CD4-positive, alpha-beta memory T cell (primary cell): Measurements from ENCODE around the gene ANAPC7. TPM values are rescaled to one million over a fixed set of nuclear protein-coding genes. Genes with fewer than 3 reads are reported as not detected.
"Not testable (repeated sequence)": the region's sequence is repeated elsewhere in the genome, so short reads cannot be mapped to it uniquely, and the experiment has no call there.

ENCODE experiments used
- CTCF ChIA-PET: fragments of 350-600 bp; sonication (Branson Sonifier 250); formaldehyde crosslinking; loops from one replicate; lab custom pipeline; 2021; ENCODE audit warnings: inconsistent platforms; ENCODE audit not compliant: partially characterized antibody; lab: Charles Lee
- POLR2A ChIA-PET: fragments of 350-600 bp; sonication (Branson Sonifier 250); formaldehyde crosslinking; loops from one replicate; lab custom pipeline; 2021; ENCODE audit not compliant: partially characterized antibody; lab: Charles Lee
- DNase-seq, 5 donors: peaks; one replicate each; pipeline versions ENCODE4 v3.0.0 to v3.0.0-alpha.2; 2020 to 2022; ENCODE audit warnings: mixed read lengths in 1 of 5
- H3K27ac ChIP-seq: one replicate; pipeline ENCODE4 v1.7.0; 2013; ENCODE audit warnings: low read depth, low read length
- H3K27me3 ChIP-seq: 2 replicates; pipeline ENCODE4 v1.7.0; 2013; ENCODE audit warnings: mild to moderate bottlenecking, low read length, moderate library complexity; ENCODE audit not compliant: insufficient read depth
- H3K36me3 ChIP-seq: 2 replicates; pipeline ENCODE4 v1.7.0; 2013; ENCODE audit warnings: mild to moderate bottlenecking, low read length, moderate library complexity; ENCODE audit not compliant: insufficient read depth
- H3K4me1 ChIP-seq: 2 replicates; pipeline ENCODE4 v1.7.0; 2013; ENCODE audit warnings: mild to moderate bottlenecking, low read length, moderate library complexity; ENCODE audit not compliant: insufficient read depth
- H3K4me3 ChIP-seq, 2 donors: one replicate each; pipeline ENCODE4 v1.7.0; 2013; ENCODE audit warnings: low read length in 2 of 2, mild to moderate bottlenecking in 1 of 2
- H3K9me3 ChIP-seq, 2 donors: one replicate each; pipeline ENCODE4 v1.7.0; 2013; ENCODE audit warnings: low read length in 2 of 2, control low read depth in 1 of 2; ENCODE audit not compliant: control insufficient read depth in 1 of 2
- H3K27ac Mint-ChIP-seq, 7 donors: one replicate each; pipeline ENCODE4 v1.8.0; 2020 to 2021; ENCODE audit warnings: mixed read lengths in 7 of 7, mild to moderate bottlenecking in 6 of 7, inconsistent platforms in 3 of 7, moderate library complexity in 3 of 7
- H3K27me3 Mint-ChIP-seq, 2 donors: one replicate each; pipeline ENCODE4 v1.8.0; 2020 to 2021; ENCODE audit warnings: mixed read lengths in 2 of 2
- H3K36me3 Mint-ChIP-seq, 2 donors: one replicate each; pipeline ENCODE4 v1.8.0; 2020 to 2021; ENCODE audit warnings: mixed read lengths in 2 of 2, inconsistent platforms in 1 of 2, mild to moderate bottlenecking in 1 of 2
- H3K4me1 Mint-ChIP-seq, 4 donors: one replicate each; pipeline ENCODE4 v1.8.0; 2020 to 2021; ENCODE audit warnings: mixed read lengths in 4 of 4, mild to moderate bottlenecking in 1 of 4
- H3K4me3 Mint-ChIP-seq, 8 donors: one replicate each; pipeline ENCODE4 v1.8.0; 2020 to 2021; ENCODE audit warnings: mixed read lengths in 8 of 8, mild to moderate bottlenecking in 7 of 8, moderate library complexity in 6 of 8, inconsistent platforms in 3 of 8
- H3K9me3 Mint-ChIP-seq, 8 donors: one replicate each; pipeline ENCODE4 v1.8.0; 2020 to 2021; ENCODE audit warnings: mixed read lengths in 8 of 8, mild to moderate bottlenecking in 5 of 8, inconsistent platforms in 3 of 8, moderate library complexity in 1 of 8
- intact Hi-C: fragments of 100-400 bp; cut with micrococcal nuclease; formaldehyde crosslinking; loops from one replicate; pipeline ENCODE4 v1.15.1; 2023
- polyA plus RNA-seq, 2 donors: library from polyadenylated mRNA; unstranded; fragments of 300-500 nt; fragmentation: Illumina TruSeq; gene quantifications; one replicate each; pipeline ENCODE4 v1.2.3, GENCODE V29; 2021
- total RNA-seq, 2 experiments: library from RNA; stranded (reverse); gene quantifications; one replicate each; pipeline ENCODE4 v1.2.3, GENCODE V29; 2021

ANAPC7 gene
- total and polyA plus RNA-seq, 4 experiments from 2014 or later, result 28.8 to 70.1 (median 50.4) TPM

GRCh38 chr12:110343736-110344555 lies 59.6 kb downstream of the ANAPC7 start:
- no peaks in the 10 kb centered on the region for H3K9me3 ChIP-seq
- H3K27ac Mint-ChIP-seq, result peak overlapping the region in 2 of 7 donors; percentile 29 to 62
- CTCF ChIA-PET, result no interaction called here
- intact Hi-C loops, result no loop called here
- H3K4me1 Mint-ChIP-seq, result peaks cover 4 to 12% (median 7%) of the 10 kb centered on the region in 4 donors
- no peak overlapping the region for H3K27ac ChIP-seq
- POLR2A ChIA-PET, result interaction anchor here (0.9 kb wide), 1 partner anchor 87 kb away, joined by 3 read pairs; no protein-coding TSS in a partner anchor
- H3K4me1 ChIP-seq, result peaks cover 10% of the 10 kb centered on the region
- DNase-seq, result no peak
- H3K9me3 Mint-ChIP-seq, result no peaks in the 10 kb centered on the region
- peaks cover 86% of the 10 kb centered on the region for H3K36me3 ChIP-seq
- no peak overlapping the region for H3K4me3 Mint-ChIP-seq
- no peaks in the 10 kb centered on the region for H3K27me3 Mint-ChIP-seq
- no peaks in the 10 kb centered on the region for H3K27me3 ChIP-seq
- peaks cover 76 to 86% of the 10 kb centered on the region in 2 donors for H3K36me3 Mint-ChIP-seq
- no peak overlapping the region for H3K4me3 ChIP-seq

DNA sequence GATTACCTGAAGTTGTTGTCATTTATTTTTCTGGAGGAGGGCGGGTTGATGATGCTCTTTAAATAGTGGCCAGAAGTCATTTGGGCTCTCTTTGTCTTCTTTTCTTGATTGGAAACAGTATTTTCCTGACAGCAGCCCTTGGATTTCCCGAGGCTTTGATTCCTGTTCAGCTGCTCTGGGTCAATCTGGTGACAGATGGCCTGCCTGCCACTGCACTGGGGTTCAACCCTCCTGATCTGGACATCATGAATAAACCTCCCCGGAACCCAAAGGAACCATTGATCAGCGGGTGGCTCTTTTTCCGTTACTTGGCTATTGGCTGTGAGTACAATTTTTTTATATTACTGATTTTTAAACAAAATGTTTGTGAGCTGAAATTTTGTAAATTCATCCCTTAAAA lies 60.4 kb downstream of the ANAPC7 start:
- intact Hi-C loops, result no loop called here
- Mint-ChIP-seq H3K36me3 (peaks cover 82 to 91% of the 10 kb centered on the region in 2 donors), H3K4me3 (no peak overlapping the region), H3K27ac (no peak overlapping the region), H3K27me3 (no peaks in the 10 kb centered on the region), H3K9me3 (no peaks in the 10 kb centered on the region), H3K4me1 (peaks cover 2 to 7% (median 5%) of the 10 kb centered on the region in 4 donors)
- Histone ChIP-seq H3K36me3 (peaks cover 94% of the 10 kb centered on the region), H3K27me3 (no peaks in the 10 kb centered on the region), H3K4me1 (peaks cover 1% of the 10 kb centered on the region), H3K27ac (no peak overlapping the region), H3K9me3 (no peaks in the 10 kb centered on the region), H3K4me3 (no peak overlapping the region)
- CTCF ChIA-PET, result no interaction called here
- POLR2A ChIA-PET, result no interaction called here
- DNase-seq, result no peak

DNA sequence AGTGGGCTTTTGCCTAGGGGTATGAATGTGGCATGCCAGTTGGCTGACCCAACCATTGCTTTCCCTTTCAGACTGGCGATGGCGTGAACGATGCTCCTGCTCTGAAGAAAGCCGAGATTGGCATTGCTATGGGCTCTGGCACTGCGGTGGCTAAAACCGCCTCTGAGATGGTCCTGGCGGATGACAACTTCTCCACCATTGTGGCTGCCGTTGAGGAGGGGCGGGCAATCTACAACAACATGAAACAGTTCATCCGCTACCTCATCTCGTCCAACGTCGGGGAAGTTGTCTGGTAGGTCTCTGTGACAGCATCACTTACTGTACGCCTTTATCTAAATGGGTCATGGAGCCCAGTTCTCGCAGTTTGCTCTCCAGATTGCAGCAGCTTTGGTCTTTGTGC lies 61.4 kb downstream of the ANAPC7 start:
- H3K36me3 Mint-ChIP-seq, result peaks cover 82 to 93% of the 10 kb centered on the region in 2 donors
- DNase-seq, result no peak
- H3K4me1 ChIP-seq, result no peaks in the 10 kb centered on the region
- H3K36me3 ChIP-seq, result peaks cover 95% of the 10 kb centered on the region
- peaks cover 0 to 4% (median 0%) of the 10 kb centered on the region in 4 donors for H3K4me1 Mint-ChIP-seq
- no peak overlapping the region for H3K27ac ChIP-seq
- ChIA-PET CTCF (no interaction called here), POLR2A (no interaction called here)
- H3K9me3 ChIP-seq, result no peaks in the 10 kb centered on the region
- H3K27me3 Mint-ChIP-seq, result no peaks in the 10 kb centered on the region
- no peaks in the 10 kb centered on the region for H3K27me3 ChIP-seq
- no peaks in the 10 kb centered on the region for H3K9me3 Mint-ChIP-seq
- H3K4me3 Mint-ChIP-seq, result no peak overlapping the region
- H3K27ac Mint-ChIP-seq, result peak overlapping the region in 2 of 7 donors; percentile 6 to 47
- intact Hi-C loops, result no loop called here
- H3K4me3 ChIP-seq, result no peak overlapping the region

- Mint-ChIP-seq H3K9me3 (no peaks in the 10 kb centered on the region), H3K27me3 (no peaks in the 10 kb centered on the region), H3K36me3 (peaks cover 75 to 94% of the 10 kb centered on the region in 2 donors), H3K4me1 (peaks cover 0 to 3% (median 0%) of the 10 kb centered on the region in 4 donors), H3K27ac (peak overlapping the region in 1 of 7 donors; percentile 29), H3K4me3 (no peak overlapping the region)
- no peaks in the 10 kb centered on the region for H3K9me3 ChIP-seq
- DNase-seq, result no peak
- ChIA-PET POLR2A (no interaction called here), CTCF (interaction anchor here (1.3 kb wide), 1 partner anchor 90 kb away, joined by 6 read pairs; no protein-coding TSS in a partner anchor)
- intact Hi-C loops, result no loop called here
- no peak overlapping the region for H3K4me3 ChIP-seq
- no peaks in the 10 kb centered on the region for H3K27me3 ChIP-seq
- H3K27ac ChIP-seq, result no peak overlapping the region
- peaks cover 96% of the 10 kb centered on the region for H3K36me3 ChIP-seq
- H3K4me1 ChIP-seq, result no peaks in the 10 kb centered on the region
These were observed 62.8 kb downstream of the ANAPC7 start for GRCh38 chr12:110340706-110341105.

GRCh38 chr12:110340261-110340660 lies 63.2 kb downstream of the ANAPC7 start:
- H3K27me3 ChIP-seq, H3K4me3 Mint-ChIP-seq, H3K9me3 ChIP-seq, H3K27ac Mint-ChIP-seq, H3K4me3 ChIP-seq, H3K4me1 ChIP-seq, H3K4me1 Mint-ChIP-seq, POLR2A ChIA-PET, H3K27ac ChIP-seq, intact Hi-C loops, H3K9me3 Mint-ChIP-seq, DNase-seq, H3K27me3 Mint-ChIP-seq: not testable (repeated sequence)
- H3K36me3 Mint-ChIP-seq, result peaks cover 78 to 94% of the 10 kb centered on the region in 2 donors
- CTCF ChIA-PET, result interaction anchor here (0.6 to 1.3 kb wide), 3 partner anchors 91 to 239 kb away, joined by 3 to 6 read pairs (median 4); no protein-coding TSS in a partner anchor
- peaks cover 96% of the 10 kb centered on the region for H3K36me3 ChIP-seq

GRCh38 chr12:110339184-110339952 lies 64.1 kb downstream of the ANAPC7 start:
- Histone ChIP-seq H3K27me3 (no peaks in the 10 kb centered on the region), H3K9me3 (no peaks in the 10 kb centered on the region), H3K36me3 (peaks cover 95% of the 10 kb centered on the region), H3K4me1 (no peaks in the 10 kb centered on the region), H3K27ac (no peak overlapping the region), H3K4me3 (no peak overlapping the region)
- H3K36me3 Mint-ChIP-seq, result peaks cover 70 to 94% of the 10 kb centered on the region in 2 donors
- no peak overlapping the region for H3K4me3 Mint-ChIP-seq
- H3K9me3 Mint-ChIP-seq, result no peaks in the 10 kb centered on the region
- no peaks in the 10 kb centered on the region for H3K27me3 Mint-ChIP-seq
- intact Hi-C loops, result no loop called here
- DNase-seq, result no peak
- POLR2A ChIA-PET, result no interaction called here
- H3K27ac Mint-ChIP-seq, result peak overlapping the region in 2 of 7 donors; percentile 2 to 59
- peaks cover 0 to 3% (median 0%) of the 10 kb centered on the region in 4 donors for H3K4me1 Mint-ChIP-seq
- CTCF ChIA-PET, result interaction anchor here (0.6 to 0.9 kb wide), 3 partner anchors 92 to 238 kb away, joined by 3 to 4 read pairs (median 3); no protein-coding TSS in a partner anchor

GRCh38 chr12:110338754-110339153 lies 64.8 kb downstream of the ANAPC7 start:
- no peak overlapping the region for H3K4me3 Mint-ChIP-seq
- no peaks in the 10 kb centered on the region for H3K27me3 Mint-ChIP-seq
- CTCF ChIA-PET, result no interaction called here
- peak overlapping the region in 6 of 7 donors; percentile 9 to 60 (median 58) for H3K27ac Mint-ChIP-seq
- H3K4me1 Mint-ChIP-seq, result peaks cover 0 to 3% (median 0%) of the 10 kb centered on the region in 4 donors
- no peaks in the 10 kb centered on the region for H3K4me1 ChIP-seq
- peaks cover 70 to 94% of the 10 kb centered on the region in 2 donors for H3K36me3 Mint-ChIP-seq
- POLR2A ChIA-PET, result no interaction called here
- H3K4me3 ChIP-seq, result no peak overlapping the region
- no peaks in the 10 kb centered on the region for H3K27me3 ChIP-seq
- peaks cover 95% of the 10 kb centered on the region for H3K36me3 ChIP-seq
- H3K9me3 ChIP-seq, result no peaks in the 10 kb centered on the region
- H3K9me3 Mint-ChIP-seq, result no peaks in the 10 kb centered on the region
- DNase-seq, result no peak
- intact Hi-C loops, result no loop called here
- no peak overlapping the region for H3K27ac ChIP-seq
